IMR-90 (cell line): ENCODE results near the gene OTUD5. TPM values are rescaled to one million over a fixed set of nuclear protein-coding genes. Genes with fewer than 3 reads are reported as not detected.

Experiments
- ATAC-seq: fragments of 200-7000 bp; cut with Tn5 transposase; 2 replicates; pipeline ENCODE4 v1.9.1; 2020; ENCODE audit warnings: low read depth, mild to moderate bottlenecking, moderate library complexity
- BruUV-seq: library from RNA; stranded (reverse); fragments of 400-500 nt; replicated peaks from 2 replicates; lab custom pipeline; 2021; lab: Mats Ljungman, UMichigan
- CTCF ChIA-PET: fragments of 300-600 bp; formaldehyde crosslinking; extraction: SDS; loops from one replicate; lab custom pipeline; 2021; ENCODE audit warnings: antibody characterized with exemption; lab: Yijun Ruan, JAX
- POLR2A ChIA-PET: fragments of 300-600 bp; sonication (Branson Sonifier 250); formaldehyde crosslinking; loops from one replicate; lab custom pipeline; 2022; ENCODE audit warnings: antibody characterized with exemption; ENCODE audit not compliant: unreplicated experiment; lab: Charles Lee
- DNase-seq: peaks from one replicate; pipeline ENCODE4 v3.0.0; 2013
- H2AFZ ChIP-seq: replicated peaks from 2 replicates; pipeline ENCODE3; 2013; ENCODE audit warnings: low read length, mild to moderate bottlenecking; ENCODE audit not compliant: poor library complexity
- H2AK5ac ChIP-seq: 2 replicates; pipeline ENCODE4 v1.6.1; 2013; ENCODE audit warnings: low read depth, low read length, inconsistent platforms
- H2AK9ac ChIP-seq: replicated peaks from 2 replicates; pipeline ENCODE3; 2013; ENCODE audit warnings: mild to moderate bottlenecking, low read depth, low read length, moderate library complexity; ENCODE audit not compliant: poor library complexity
- H2BK120ac ChIP-seq: 2 replicates; pipeline ENCODE4 v1.6.1; 2013; ENCODE audit warnings: low read depth, low read length, inconsistent platforms
- H2BK15ac ChIP-seq: 3 replicates; pipeline ENCODE4 v1.6.1; 2013; ENCODE audit warnings: low read depth, low read length, inconsistent platforms
- H2BK20ac ChIP-seq: 2 replicates; pipeline ENCODE4 v1.6.1; 2013; ENCODE audit warnings: low read depth, mild to moderate bottlenecking, inconsistent platforms, low read length, moderate library complexity
- H2BK5ac ChIP-seq: 2 replicates; pipeline ENCODE4 v1.6.1; 2013; ENCODE audit warnings: mild to moderate bottlenecking, low read depth, low read length, inconsistent platforms; ENCODE audit not compliant: poor library complexity, severe bottlenecking
- H3K14ac ChIP-seq: replicated peaks from 2 replicates; pipeline ENCODE4 v1.6.1; 2013; ENCODE audit warnings: low read depth, low read length, inconsistent platforms
- H3K18ac ChIP-seq: 2 replicates; pipeline ENCODE4 v1.6.1; 2013; ENCODE audit warnings: low read depth, low read length, control low read depth
- H3K23ac ChIP-seq: 2 replicates; pipeline ENCODE4 v1.6.1; 2013; ENCODE audit warnings: low read depth, low read length, inconsistent platforms
- H3K27ac ChIP-seq: 2 replicates; pipeline ENCODE4 v1.5.1; 2013; ENCODE audit warnings: mild to moderate bottlenecking, control low read depth, low read length; ENCODE audit not compliant: insufficient read depth
- H3K27me3 ChIP-seq: 2 replicates; pipeline ENCODE4 v1.6.1; 2013; ENCODE audit warnings: low read length; ENCODE audit not compliant: control insufficient read depth, insufficient read depth
- H3K36me3 ChIP-seq: 2 replicates; pipeline ENCODE4 v1.6.1; 2013; ENCODE audit warnings: low read length, mixed read lengths; ENCODE audit not compliant: control insufficient read depth, insufficient read depth
- H3K4ac ChIP-seq: 2 replicates; pipeline ENCODE4 v1.6.1; 2013; ENCODE audit warnings: low read depth, low read length, inconsistent platforms
- H3K4me1 ChIP-seq: 2 replicates; pipeline ENCODE4 v1.6.1; 2013; ENCODE audit warnings: low read length, mixed read lengths; ENCODE audit not compliant: control insufficient read depth, insufficient read depth
- H3K4me2 ChIP-seq: 2 replicates; pipeline ENCODE4 v1.6.1; 2013; ENCODE audit warnings: low read depth, mild to moderate bottlenecking, control low read depth, low read length, moderate library complexity
- H3K4me3 ChIP-seq: 2 replicates; pipeline ENCODE4 v1.5.1; 2013; ENCODE audit warnings: low read depth, mild to moderate bottlenecking, control low read depth, low read length, moderate library complexity; ENCODE audit not compliant: insufficient read depth
- H3K56ac ChIP-seq: 2 replicates; pipeline ENCODE4 v1.6.1; 2013; ENCODE audit warnings: low read length, inconsistent platforms; ENCODE audit not compliant: insufficient read depth; ENCODE audit errors: extremely low read depth
- H3K79me1 ChIP-seq, 2 experiments: 2 replicates each; pipeline ENCODE4 v1.6.1; 2013; ENCODE audit warnings: low read length in 2 of 2, inconsistent platforms in 1 of 2, low read depth in 1 of 2
- H3K9ac ChIP-seq: 2 replicates; pipeline ENCODE4 v1.6.1; 2013; ENCODE audit warnings: low read depth, low read length, control low read depth
- H3K9me1 ChIP-seq: 2 replicates; pipeline ENCODE4 v1.6.1; 2013; ENCODE audit warnings: low read length, inconsistent platforms; ENCODE audit not compliant: insufficient read depth
- H3K9me3 ChIP-seq: 2 replicates; pipeline ENCODE4 v1.6.1; 2013; ENCODE audit warnings: low read length; ENCODE audit not compliant: control insufficient read depth, insufficient read depth
- H4K20me1 ChIP-seq: 2 replicates; pipeline ENCODE4 v1.6.1; 2013; ENCODE audit warnings: low read length, inconsistent platforms; ENCODE audit not compliant: insufficient read depth
- H4K5ac ChIP-seq: 2 replicates; pipeline ENCODE4 v1.6.1; 2013; ENCODE audit warnings: mild to moderate bottlenecking, low read depth, low read length, control low read depth
- H4K8ac ChIP-seq, 2 experiments: 2 replicates each; pipeline ENCODE4 v1.6.1; 2013; ENCODE audit warnings: low read depth in 2 of 2, low read length in 2 of 2, control low read depth in 1 of 2, inconsistent platforms in 1 of 2
- H4K91ac ChIP-seq: 2 replicates; pipeline ENCODE4 v1.6.1; 2013; ENCODE audit warnings: low read depth, low read length, inconsistent platforms; ENCODE audit not compliant: insufficient read depth
- CEBPB ChIP-seq: IDR thresholded peaks from 2 replicates; pipeline ENCODE4 v1.6.1; 2012; ENCODE audit warnings: low read depth, low read length, improper control_type of control experiment
- FOS ChIP-seq: fragments of 150-350 bp; IDR thresholded peaks from 2 replicates; pipeline ENCODE4 v1.6.1; 2016; ENCODE audit warnings: low read depth, low read length
- RAD21 ChIP-seq: IDR thresholded peaks from 2 replicates; pipeline ENCODE4 v1.6.1; 2012; ENCODE audit warnings: low read length, improper control_type of control experiment
- RFX5 ChIP-seq: IDR thresholded peaks from 2 replicates; pipeline ENCODE4 v1.8.0; 2012; ENCODE audit warnings: low read depth, mild to moderate bottlenecking, low read length, moderate library complexity
- WGBS, 2 experiments: methylation state at CpG; one replicate each; pipeline versions ENCODE4 v1.1.5 to v1.1.7; 2013; ENCODE audit warnings: missing lambda C conversion rate in 2 of 2; ENCODE audit not compliant: insufficient read length in 1 of 2; ENCODE audit errors: extremely low coverage in 2 of 2; 5-methylcytosine and 5-hydroxymethylcytosine counted together
- dilution Hi-C: fragments of 300-500 bp; cut with HindIII; formaldehyde crosslinking; loops from one replicate; pipeline ENCODE4 v1.14.3; 2018; ENCODE audit warnings: low sequenced_read_pairs; ENCODE audit not compliant: unreplicated experiment
- in situ Hi-C: fragments of 300-500 bp; cut with MboI; formaldehyde crosslinking; loops from 3 replicates; pipeline ENCODE4 v1.14.3; 2019; ENCODE audit warnings: low sequenced_read_pairs, inconsistent platforms, mixed read lengths
- intact Hi-C: fragments of 100-400 bp; cut with micrococcal nuclease; formaldehyde crosslinking; loops from 2 replicates; pipeline ENCODE4 v1.10.0; 2022
- polyA plus RNA-seq, 3 experiments: library from polyadenylated mRNA; depleted of rRNA; stranded (reverse); fragments of >200 nt; gene quantifications; 2 replicates each; pipeline ENCODE4 v1.2.3, GENCODE V29; 2012; ENCODE audit warnings: low replicate concordance in 1 of 3
- total RNA-seq: library from RNA; depleted of rRNA; stranded (reverse); fragments of >200 nt; gene quantifications from 2 replicates; pipeline ENCODE4 v1.2.3, GENCODE V29; 2012
- TF ChIP-seq, protein P1 (sequence below): fragments of 150-350 bp; IDR thresholded peaks from 2 replicates; pipeline ENCODE4 v1.6.1; 2016; ENCODE audit warnings: low read depth, mild to moderate bottlenecking, low read length, moderate library complexity, borderline replicate concordance

The OTUD5 gene
- total and polyA plus RNA-seq, 2 of the 4 experiments (the other 2 are of a cell fraction): 30.6 to 50.4 TPM

DNA sequence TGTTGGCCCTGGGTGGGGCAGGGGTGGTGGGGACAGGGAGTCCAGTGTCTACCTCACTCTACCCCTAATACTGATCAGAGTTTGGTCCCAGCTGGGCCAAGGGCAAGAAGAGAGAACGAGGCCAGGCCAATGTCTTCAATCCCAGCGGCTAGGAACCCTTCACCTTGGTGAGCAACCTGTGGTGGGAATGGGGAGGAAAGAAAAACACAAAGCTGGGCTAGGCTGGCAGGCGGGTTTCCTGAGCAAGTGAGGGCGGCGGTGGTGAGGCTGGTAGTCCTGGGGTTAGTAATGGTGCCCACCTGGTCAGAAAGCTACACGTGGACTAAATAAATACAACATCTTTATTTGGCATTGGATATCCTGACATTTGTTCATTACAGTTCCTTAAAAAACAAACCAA, 54.1 kb downstream of the OTUD5 start:
- H2BK120ac ChIP-seq: no peak overlapping the region
- in situ Hi-C loops: no loop called here
- POLR2A ChIA-PET: no interaction called here

More for the DNA sequence above, 54.1 kb downstream of the OTUD5 start:
- no TSS peak for BruUV-seq
- intact Hi-C loops (no loop called here), dilution Hi-C loops (no loop called here)
- no peak overlapping the region for H4K8ac ChIP-seq
- no peak overlapping the region for H2BK20ac ChIP-seq
- no peak overlapping the region for H3K27ac ChIP-seq
- no peaks in the 10 kb centered on the region for H3K4me1 ChIP-seq
- no peak overlapping the region for H4K91ac ChIP-seq
- H2AK5ac ChIP-seq: no peak overlapping the region
- H3K9ac ChIP-seq: no peak overlapping the region
- H4K20me1 ChIP-seq: peaks cover 2% of the 10 kb centered on the region
- H3K9me3 ChIP-seq: no peaks in the 10 kb centered on the region; the same call in 1 of the 2 replicates
- H3K4me2 ChIP-seq: no peak overlapping the region
- no peaks in the 10 kb centered on the region for H3K9me1 ChIP-seq
- no peaks in the 10 kb centered on the region for H3K27me3 ChIP-seq
- no peak overlapping the region for H3K23ac ChIP-seq
- no peak overlapping the region for H2BK5ac ChIP-seq
- H4K5ac ChIP-seq: no peak overlapping the region
- H3K79me1 ChIP-seq: peaks cover 0 to 14% of the 10 kb centered on the region in 2 experiments; a peak in 2 of 4 replicates
- no CpG with 5 or more reads among the region's 6 CpGs for WGBS, 2 experiments
- no peak overlapping the region for H2AK9ac ChIP-seq
- peaks cover 19% of the 10 kb centered on the region for H3K36me3 ChIP-seq
- no peak overlapping the region for H3K18ac ChIP-seq
- no peak overlapping the region for H3K14ac ChIP-seq
- H3K4ac ChIP-seq: no peak overlapping the region
- DNase-seq (no peak), ATAC-seq (no peak)
- no peak overlapping the region for H2BK15ac ChIP-seq
- H3K4me3 ChIP-seq: no peak overlapping the region
- CTCF ChIA-PET: no interaction called here
- H3K56ac ChIP-seq: no peak overlapping the region
- H2AFZ ChIP-seq: no peak overlapping the region
- no peak for TF ChIP-seq CEBPB
- TF ChIP-seq FOS: no peak
- no peak for TF ChIP-seq RAD21
- TF ChIP-seq, protein P1, sequence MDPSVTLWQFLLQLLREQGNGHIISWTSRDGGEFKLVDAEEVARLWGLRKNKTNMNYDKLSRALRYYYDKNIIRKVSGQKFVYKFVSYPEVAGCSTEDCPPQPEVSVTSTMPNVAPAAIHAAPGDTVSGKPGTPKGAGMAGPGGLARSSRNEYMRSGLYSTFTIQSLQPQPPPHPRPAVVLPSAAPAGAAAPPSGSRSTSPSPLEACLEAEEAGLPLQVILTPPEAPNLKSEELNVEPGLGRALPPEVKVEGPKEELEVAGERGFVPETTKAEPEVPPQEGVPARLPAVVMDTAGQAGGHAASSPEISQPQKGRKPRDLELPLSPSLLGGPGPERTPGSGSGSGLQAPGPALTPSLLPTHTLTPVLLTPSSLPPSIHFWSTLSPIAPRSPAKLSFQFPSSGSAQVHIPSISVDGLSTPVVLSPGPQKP: no peak
- TF ChIP-seq RFX5: no peak
